SKM-1 (cell line): Measurements from ENCODE around the gene SLIT3.
"Not testable (repeated sequence)": the region's sequence is repeated elsewhere in the genome, so short reads cannot be mapped to it uniquely, and the experiment has no call there.

Source experiments
- DNase-seq: peaks from one replicate; lab custom pipeline; 2025; ENCODE audit not compliant: unreplicated experiment; lab: John Stamatoyannopoulos, UW

Gene SLIT3

DNA sequence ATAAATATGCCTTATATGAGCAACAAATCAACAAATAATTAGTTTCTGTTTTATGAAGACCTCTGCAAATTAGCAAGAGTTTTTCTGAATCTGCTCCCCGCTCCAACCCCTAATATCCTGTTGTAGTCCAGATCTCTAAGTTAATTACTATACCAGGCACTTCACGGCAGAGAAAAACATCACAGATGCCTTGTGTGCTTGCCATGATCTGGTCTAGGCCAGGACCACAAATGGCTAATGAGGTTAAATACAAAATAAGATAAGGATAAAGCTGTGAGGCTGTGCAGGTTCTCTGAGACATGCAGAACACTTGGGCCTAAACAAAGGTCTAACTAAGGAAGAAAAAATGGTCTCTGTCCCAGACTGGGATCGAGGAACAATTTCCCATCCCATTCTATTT, 150.8 kb downstream of the SLIT3 start:
- DNase-seq: no peak

DNA sequence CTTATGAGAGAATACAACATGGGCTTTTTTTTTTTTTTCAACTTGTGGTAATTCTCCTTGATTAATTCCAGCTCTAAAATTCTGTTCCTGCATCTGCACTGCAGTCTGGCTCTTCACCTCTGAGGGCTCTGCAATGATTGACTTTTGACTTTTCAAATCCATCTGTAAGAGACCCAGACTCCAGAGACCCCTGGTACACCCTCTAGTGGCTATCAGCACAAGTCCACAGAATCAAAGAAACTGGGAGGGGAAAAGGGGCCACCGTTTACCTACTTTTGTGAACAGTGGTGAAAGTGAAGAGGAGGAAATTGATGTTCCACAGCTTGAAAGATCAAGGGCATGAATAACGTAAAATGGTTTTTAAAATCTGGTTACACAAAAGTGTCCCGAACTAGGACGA, 151.6 kb downstream of the SLIT3 start:
- no peak for DNase-seq

DNA sequence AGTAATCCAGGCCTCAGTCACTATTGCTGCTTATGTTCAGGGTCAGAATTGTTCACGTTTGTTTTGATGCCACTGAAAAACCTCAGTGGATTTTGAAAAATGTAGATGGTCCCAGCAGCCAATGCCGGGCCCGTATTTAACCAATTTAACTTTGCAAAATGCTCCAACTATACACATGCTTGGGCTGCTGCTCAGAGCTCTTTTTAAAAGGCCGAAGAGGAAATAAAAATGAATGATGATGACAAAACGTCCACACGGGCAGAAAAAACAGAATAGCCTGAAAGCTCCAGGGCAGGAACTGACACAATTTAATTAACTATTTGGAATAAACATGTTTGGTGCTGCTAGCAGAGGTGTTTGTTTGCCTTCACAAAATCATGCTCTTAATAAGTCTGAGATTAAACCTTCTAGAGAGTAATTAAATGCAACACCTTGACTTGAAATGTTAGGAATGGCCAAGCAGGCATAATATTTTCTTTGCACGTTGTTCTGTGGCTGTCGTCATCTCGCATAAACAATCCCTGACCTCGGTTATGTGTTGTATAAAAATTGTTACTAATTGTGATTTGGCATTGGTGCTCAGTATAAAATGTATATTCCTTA, 152.7 kb downstream of the SLIT3 start:
- DNase-seq: no peak

DNA sequence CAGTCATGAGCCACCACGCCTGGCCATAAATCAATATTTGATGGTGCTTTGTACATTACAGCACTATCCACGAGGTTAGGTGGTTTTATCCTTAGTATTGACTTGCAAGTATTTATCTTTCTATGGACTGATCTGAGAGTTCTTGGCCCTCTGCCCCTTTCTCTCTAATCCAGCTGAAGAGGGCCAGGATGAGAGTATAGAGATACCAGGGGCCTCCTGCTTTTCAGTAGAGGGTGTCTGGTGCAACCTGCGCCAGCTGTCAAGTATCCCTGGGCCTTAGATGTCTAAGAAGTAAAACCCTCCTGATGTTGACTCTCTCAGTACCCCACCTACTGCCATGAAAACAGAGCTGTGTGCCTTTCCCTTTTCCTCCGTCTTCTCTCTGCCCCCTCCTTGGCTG, 153.4 kb downstream of the SLIT3 start:
- DNase-seq: no peak

DNA sequence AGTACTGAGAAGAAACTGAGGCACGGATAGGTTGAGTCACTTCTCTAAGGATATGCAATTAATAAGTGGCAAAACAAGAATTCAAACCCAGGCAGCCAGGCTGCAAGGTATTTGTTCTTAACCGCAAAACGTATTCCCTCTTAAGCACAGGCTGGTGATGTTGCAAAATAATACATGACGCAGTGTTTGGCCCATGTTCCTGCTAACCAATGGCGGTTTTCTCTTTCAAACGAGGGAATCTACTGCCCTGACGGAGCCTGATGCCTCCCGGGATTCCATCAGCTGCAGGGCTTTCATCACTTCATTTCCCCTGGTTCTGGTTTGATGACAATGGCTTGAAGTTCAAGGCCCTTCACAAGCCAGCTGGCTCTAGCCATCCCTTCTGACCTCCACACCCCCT, 154.8 kb downstream of the SLIT3 start:
- no peak for DNase-seq

DNA sequence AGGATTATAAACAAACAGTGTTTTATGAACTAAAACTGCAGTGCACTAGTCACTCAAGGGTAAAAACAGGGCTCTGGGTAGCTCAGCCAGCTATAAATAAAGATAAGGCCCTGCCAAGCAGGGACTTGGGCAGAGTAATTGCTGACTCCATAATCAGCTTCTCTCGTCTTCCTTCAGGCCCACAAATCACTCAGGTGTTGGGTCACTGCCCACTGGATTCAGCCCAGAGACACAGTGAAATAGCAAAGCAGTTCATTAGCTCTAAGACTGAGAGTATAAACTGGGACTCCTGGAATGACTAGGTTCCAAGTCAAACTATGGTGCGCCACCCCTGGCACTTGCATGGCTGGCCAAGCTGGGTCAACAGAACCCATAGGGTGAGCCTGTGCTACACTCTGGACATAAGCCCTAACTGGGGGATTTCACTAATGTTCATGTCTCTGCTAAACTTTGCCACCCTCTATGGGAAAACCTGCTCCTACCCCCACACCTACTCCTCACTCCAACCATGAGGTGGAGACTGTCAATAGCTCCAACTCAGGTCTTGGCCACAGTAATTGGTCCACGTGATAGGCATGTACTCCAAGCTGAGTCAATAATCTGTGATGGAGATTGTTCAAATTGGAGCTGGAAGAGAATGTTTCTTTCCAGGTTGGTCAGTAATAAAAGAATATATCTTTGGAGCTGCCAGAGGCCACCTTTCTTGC, 158.5 kb downstream of the SLIT3 start:
- no peak for DNase-seq

DNA sequence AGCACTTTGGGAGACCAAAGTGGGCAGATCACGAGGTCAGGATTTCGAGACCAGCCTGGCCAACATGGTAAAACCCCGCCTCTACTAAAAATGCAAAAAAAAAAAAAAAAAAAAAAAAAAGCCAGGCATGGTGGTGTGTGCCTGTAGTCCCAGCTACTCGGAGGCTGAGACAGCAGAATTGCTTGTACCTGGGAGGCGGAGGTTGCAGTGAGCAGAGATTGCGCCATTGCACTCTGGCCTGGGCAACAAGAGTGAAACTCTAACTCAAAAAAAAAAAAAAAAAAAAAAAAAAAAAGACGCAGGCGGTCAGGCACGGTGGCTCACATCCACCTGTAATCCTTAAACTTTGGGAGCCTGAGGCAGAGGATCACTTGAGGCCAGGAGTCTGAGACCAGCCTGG, 160.7 kb downstream of the SLIT3 start:
- not testable (repeated sequence) for DNase-seq

DNA sequence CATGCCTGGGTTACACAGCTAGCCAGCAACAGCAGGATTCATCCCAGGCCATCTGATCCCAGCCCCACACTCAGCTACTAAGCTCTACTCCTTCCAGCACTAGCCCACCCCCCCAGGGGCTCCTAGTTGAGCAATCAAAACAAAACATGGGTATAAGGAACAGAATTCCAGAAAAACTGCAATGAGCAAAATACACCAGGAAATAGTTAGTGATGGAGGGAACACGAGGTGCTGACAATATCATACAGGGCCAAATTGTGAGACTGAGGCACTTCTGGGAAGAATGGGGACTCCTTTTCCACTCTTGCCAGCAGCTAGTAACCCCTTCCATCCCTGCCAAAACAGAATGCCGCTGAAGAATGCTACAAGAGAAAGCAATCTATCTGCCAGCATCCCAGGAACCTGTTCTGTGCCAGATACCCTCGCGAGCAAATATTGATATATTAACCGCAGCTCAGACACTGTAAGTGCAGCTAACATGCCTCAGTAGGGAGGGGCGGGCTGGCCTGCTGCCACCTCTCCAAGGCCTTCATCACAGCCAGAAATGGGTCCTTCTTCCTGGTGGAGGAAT, 161.4 kb downstream of the SLIT3 start:
- DNase-seq: no peak

DNA sequence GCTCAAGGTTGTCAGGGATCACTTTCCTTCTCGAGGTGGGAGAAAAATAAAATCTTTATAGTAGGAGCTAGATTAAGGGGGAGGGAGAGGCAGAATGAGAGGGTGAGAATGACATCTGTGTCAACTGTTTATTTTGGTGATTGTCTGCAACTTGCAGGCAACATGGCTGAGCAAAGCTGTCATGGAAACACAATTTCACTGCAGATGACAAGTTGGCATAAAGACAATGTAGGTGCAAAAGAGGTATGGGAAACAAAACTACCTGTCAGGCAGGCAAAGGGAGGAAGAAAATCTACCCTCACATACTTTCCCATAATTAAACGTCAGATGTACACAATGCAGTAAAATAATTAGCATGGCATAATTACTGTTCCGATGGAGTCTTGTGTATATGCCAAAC, 167.4 kb downstream of the SLIT3 start:
- no peak for DNase-seq

DNA sequence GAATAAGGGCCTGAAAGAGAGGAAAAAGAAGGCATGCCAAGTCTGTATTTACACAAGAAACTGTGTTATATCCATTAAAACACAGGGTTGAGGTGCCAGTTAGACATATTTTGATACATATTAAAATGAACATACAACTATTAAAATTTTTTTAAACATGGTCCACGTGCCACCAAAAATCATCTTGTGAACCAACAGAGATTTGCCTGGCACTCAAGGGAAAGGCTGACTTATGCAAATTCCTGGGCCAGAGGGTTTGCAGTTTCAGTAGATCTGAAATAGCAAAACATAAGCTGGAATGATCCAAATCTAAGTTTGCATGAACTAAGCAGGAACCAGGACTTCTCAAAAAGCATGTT, 168.7 kb downstream of the SLIT3 start:
- no peak for DNase-seq

DNA sequence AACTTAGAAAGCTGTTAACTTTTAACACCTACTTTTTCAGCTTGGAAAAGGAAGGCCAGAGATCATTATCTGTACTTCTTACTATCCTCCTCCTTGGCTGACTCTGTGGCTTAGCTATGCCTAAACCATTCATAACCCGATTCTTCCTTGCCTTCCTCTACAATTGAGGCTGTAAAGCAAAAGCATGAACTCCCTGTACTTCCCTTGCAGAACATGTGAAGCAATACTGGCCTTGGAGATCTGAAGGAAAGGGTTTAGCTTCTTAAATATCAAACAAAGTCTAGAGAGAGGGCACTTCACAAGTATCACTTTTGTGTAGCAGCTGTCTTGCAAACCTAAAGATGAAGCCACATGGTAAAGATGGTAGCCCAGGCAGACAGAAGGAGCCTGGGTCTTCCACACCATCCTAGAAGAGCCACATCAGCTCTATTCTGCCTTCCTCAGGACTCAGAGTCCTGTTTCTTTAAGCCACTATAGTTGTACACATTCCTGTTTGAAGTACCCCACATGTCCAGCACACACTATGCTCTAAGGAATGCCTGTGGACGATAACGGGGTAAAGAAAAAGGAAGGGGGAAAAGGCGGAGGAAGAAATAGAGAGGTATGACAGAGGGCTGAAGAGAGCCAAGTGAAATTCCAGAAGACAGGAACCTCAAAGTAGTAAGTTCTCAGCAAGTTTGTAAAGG, 169.2 kb downstream of the SLIT3 start:
- DNase-seq: no peak

DNA sequence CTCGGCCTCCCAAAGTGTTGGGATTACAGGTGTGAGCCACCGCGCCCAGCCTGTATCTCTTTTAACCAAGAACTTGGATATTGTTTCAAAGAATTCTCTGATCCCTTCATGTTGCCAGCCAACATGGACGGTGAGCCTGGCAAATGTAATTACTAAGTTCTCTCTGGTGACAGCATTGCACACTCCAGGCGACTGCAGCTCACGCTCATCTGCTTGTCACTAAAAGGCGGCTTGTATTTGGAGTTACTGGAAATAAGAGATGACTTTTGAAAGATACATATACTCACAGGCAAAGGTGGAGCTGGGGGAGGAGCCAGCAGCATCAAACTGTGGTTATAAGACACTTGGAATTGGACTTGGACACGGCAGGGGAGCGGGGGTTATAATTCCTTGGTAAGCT, 172.3 kb downstream of the SLIT3 start:
- no peak for DNase-seq

DNA sequence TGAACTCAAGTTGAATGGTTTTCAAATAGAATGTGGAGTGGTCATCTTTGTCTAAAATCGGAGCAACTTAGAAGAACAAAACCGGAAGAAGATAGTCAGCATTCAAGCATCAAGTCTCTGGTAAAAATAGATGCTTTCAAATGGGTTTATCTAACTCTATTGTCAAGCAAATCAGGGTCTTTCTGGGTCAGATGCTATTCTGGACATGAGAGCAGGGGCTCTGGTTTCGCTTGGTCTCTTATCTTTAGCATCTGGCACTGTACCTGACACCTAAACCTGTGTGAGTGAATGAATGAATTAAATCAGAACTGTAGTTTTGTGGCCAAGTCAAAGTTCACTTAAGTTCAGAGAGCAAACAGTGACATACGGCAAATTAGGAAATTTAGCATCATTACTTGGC, 173.5 kb downstream of the SLIT3 start:
- DNase-seq: no peak

DNA sequence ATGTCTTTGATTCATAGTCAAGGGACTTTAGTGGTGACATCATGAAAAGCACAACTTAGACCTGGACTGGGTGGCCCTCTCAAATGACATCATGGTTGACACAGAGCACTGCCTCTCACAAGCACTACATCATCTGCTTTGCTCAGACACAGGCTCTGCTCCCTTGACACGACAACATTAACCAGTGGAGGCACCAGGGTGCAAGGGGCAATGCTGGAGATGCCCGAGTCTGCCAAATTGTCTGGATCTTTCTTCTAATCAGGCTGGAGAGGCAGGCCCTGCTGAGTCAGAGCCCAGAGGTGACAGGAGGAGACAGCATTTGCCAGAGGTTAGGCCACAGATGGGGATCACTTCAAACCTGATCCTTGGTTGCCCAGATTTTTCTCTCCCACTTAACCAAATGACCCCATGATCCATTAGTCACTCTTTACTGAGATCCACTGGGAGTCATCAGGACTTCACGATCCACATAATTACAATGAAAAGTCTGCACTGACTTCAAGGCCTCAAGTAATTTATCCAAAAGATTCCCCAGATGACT, 174.4 kb downstream of the SLIT3 start:
- no peak for DNase-seq

DNA sequence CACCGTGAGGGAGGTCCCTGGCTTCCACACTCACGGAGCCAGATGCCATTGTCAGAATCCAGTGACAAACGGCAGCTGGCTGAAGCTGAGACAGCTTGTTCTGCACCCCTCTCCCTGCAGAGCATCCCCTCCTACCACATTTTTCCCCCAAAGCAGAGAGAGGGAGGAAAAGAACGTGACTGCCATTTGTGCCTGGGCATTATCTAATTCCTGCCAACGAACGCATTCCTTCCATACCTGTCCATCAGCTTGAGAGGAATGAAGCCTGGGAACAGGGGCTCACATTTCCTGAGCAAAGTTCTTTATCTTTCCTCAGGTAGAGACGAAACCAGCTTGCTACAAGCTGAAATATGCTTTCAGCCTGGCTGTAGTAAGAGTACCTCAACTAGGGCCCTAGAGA, 175.4 kb downstream of the SLIT3 start:
- no peak for DNase-seq

DNA sequence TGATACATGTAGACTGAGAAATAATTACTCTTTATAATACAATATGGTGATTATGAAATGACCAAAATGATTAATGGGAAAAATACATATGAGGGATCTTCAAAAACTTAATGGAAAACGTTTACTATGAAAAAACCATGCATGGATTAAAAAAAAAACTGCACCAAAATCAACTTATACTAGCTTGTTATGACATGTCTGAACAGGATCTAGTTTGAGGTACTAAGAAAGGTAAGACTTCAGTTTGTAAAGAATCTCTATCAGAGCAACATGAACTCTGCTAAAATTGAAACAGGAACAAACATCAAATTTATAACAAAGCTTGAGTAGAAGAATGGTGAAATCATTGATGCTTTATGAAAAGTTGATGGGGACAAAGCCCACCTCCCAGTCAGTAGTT, 178.0 kb downstream of the SLIT3 start:
- no peak for DNase-seq

DNA sequence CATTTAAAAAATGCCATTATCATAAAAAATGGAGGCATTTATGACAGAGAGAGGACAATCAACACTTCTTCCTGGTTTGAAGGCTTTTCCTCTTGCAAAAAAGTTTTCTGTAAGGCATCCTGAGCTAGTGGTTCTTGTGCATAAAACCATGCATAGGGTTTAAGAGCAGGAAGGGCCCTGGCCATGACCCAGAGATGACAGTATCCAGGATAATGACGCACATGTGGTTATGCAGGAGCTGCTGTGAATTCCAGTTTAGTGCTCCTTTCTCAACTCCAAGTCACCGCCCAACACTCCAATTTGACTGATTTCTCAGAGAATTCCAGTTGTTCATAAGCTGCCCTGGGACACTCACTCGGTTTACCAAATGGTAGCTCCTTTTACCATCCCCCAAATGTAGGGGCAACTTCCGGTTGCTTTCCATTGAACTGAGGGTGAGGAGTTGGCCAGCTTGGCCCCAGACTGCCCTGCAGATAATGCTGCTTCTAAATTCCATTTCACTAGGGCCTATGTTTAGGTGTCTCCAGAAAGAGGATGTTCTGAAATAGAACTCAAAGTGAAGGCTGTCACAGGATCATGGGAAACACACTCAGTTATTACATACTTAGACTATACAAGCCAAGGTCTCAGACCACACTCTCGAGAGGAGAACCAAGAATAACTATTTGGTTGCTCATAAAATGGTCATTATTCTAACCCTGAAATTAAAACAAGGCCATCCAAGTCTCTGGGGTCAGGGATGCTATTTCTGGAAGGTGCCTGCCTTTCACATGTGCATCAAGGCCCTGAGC, 179.1 kb downstream of the SLIT3 start:
- DNase-seq: no peak

DNA sequence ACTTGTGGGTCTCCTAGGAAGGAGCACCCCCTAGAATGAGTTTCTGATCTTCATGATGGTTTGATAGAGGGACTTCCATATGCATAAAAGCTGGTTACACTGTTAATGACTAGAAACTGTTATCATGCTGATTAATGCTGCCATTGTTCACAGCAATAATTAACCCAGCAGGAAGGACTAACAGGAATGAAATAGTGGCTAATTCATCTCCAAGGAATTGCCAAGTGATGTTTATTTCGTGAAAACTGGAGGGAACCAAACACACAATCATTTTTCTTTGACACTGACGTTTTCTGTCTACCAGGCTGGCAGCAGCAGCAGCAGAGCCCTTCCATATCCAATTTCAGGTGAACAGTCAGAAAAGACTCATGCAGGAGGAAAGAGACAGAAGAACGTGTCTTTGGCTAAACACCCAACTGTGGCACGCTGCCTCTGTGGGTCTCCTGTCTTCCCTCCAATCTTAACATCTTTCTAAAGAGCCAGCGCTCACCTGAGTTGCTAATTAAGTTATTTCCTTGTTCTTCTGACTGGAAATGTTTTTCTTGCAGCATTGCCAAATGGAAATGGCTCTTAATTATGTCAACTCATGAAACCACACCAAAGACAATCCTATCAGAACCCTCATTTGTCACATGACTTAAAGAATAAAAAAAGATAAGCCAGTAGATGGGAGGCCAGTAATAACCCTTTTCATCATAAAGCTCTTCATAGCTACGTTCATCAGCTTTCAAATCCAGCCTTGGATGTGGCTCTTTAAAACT, 181.5 kb downstream of the SLIT3 start:
- no peak for DNase-seq

DNA sequence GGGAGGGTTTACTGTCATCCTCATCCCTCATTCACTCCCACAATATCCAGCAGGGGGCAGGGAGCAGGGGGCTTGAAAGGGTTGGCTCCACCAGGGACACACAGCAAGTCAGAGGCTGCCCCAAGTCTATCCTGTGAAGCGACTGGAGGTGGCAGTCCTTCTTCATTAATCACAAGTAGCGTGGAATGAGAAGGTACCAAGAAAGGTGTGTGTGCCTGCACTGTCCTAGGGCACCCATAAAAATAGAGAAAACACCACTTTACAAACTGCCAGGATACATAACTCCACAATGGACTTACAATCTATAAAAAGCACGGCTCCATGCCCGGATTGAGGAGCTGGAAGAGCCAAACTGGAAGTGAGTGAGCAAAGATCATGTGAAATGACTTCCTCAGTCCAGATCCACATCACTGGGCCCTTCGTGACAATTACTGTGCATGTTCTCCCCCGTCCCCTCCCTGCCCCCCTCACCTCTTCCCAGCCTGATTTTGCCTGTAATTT, 183.9 kb downstream of the SLIT3 start:
- DNase-seq: no peak

DNA sequence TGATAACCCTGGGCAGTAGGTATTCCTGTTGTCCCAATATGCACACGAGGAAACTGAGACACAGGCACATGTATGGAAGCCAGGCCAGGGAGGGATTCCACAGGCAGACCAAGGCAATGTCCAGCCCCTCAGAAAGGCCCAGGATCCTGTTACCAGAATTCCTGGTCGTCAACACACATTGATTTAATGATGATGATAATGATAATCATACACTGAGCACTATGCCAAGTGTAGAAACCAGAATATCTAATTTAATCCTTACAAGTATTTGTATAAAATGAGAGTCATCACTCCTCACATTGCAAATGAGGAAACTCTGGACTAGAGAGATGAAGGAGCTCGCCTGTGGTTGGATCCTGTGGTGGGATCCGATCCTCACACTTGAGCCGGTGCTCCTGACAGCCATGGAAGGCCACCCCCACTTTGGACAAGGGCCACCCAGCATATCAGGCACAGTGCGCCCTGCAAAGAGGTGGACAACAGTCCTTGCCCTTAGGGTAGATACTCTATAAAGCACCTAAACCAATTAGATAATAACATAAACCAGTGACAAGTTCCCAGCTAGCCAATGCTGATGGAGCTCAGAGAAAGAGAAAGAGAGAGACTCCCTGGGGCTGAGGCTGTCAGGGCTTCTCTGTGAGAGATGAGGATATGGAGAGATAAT, 185.3 kb downstream of the SLIT3 start:
- no peak for DNase-seq
